Measurements from ENCODE around the gene BRICD5. TPM values are rescaled to one million over a fixed set of nuclear protein-coding genes. Genes with fewer than 3 reads are reported as not detected.

BRICD5 gene
- total RNA-seq, 2 donors from 2014 or later = 7.7 to 15.2 TPM

GRCh38 chr16:2190002-2190658 is 20.5 kb downstream of the BRICD5 start:
- Histone ChIP-seq H3K27me3 (peaks cover 13% of the 10 kb centered on the region), H3K4me1 (no peaks in the 10 kb centered on the region), H3K4me3 (no peak overlapping the region), H3K9ac (ENCODE audit: low read depth in 2 of 2, low read length in 2 of 2) (no peak overlapping the region), H3K9me3 (no peaks in the 10 kb centered on the region), H3K27ac (no peak overlapping the region), H3K36me3 (no peaks in the 10 kb centered on the region)
- no peak for TF ChIP-seq CTCF (IDR thresholded peaks at IDR 0.05)
- DNase-seq = no peak
- intact Hi-C loops (cut with DNase I) = no loop called here

GRCh38 chr16:2189252-2189893 is 21.3 kb downstream of the BRICD5 start:
- no peak for TF ChIP-seq CTCF (IDR thresholded peaks at IDR 0.05)
- DNase-seq = no peak
- Histone ChIP-seq H3K4me1 (no peaks in the 10 kb centered on the region), H3K4me3 (no peak overlapping the region), H3K27me3 (peaks cover 5% of the 10 kb centered on the region), H3K9ac (ENCODE audit: low read depth in 2 of 2, low read length in 2 of 2) (no peak overlapping the region), H3K9me3 (no peaks in the 10 kb centered on the region), H3K36me3 (no peaks in the 10 kb centered on the region), H3K27ac (no peak overlapping the region)
- intact Hi-C loops (cut with DNase I) = no loop called here

GRCh38 chr16:2188395-2188794 is 22.3 kb downstream of the BRICD5 start:
- H3K4me3 ChIP-seq = no peak overlapping the region
- no peak for TF ChIP-seq CTCF (IDR thresholded peaks at IDR 0.05)

GRCh38 chr16:2187212-2187611 is 23.5 kb downstream of the BRICD5 start:
- Histone ChIP-seq H3K36me3 (no peaks in the 10 kb centered on the region), H3K27me3 (no peaks in the 10 kb centered on the region), H3K27ac (no peak overlapping the region), H3K9ac (ENCODE audit: low read depth in 2 of 2, low read length in 2 of 2) (no peak overlapping the region), H3K9me3 (no peaks in the 10 kb centered on the region), H3K4me3 (no peak overlapping the region), H3K4me1 (no peaks in the 10 kb centered on the region)
- DNase-seq = no peak
- TF ChIP-seq CTCF (IDR thresholded peaks at IDR 0.05) = no peak
- intact Hi-C loops (cut with DNase I) = no loop called here

More at GRCh38 chr16:2188395-2188794, 22.3 kb downstream of the BRICD5 start:
- no peaks in the 10 kb centered on the region for H3K9me3 ChIP-seq
- no peak overlapping the region for H3K9ac ChIP-seq (ENCODE audit: low read depth in 2 of 2, low read length in 2 of 2)
- H3K36me3 ChIP-seq = no peaks in the 10 kb centered on the region
- H3K4me1 ChIP-seq = no peaks in the 10 kb centered on the region
- H3K27me3 ChIP-seq = no peaks in the 10 kb centered on the region
- intact Hi-C loops (cut with DNase I) = no loop called here
- no peak for DNase-seq
- H3K27ac ChIP-seq = no peak overlapping the region

GRCh38 chr16:2186505-2186904 is 24.2 kb downstream of the BRICD5 start:
- Histone ChIP-seq H3K9ac (ENCODE audit: low read depth in 2 of 2, low read length in 2 of 2) (no peak overlapping the region), H3K27me3 (no peaks in the 10 kb centered on the region), H3K27ac (no peak overlapping the region), H3K4me3 (no peak overlapping the region), H3K36me3 (no peaks in the 10 kb centered on the region), H3K4me1 (no peaks in the 10 kb centered on the region), H3K9me3 (no peaks in the 10 kb centered on the region)
- intact Hi-C loops (cut with DNase I) = no loop called here
- no peak for TF ChIP-seq CTCF (IDR thresholded peaks at IDR 0.05)
- DNase-seq = no peak

Measured in colonic mucosa (tissue), 4 donors.